Spleen (tissue), 7 donors: ENCODE results near the gene MAN1B1.

Experiments used
- CTCF ChIP-seq, 11 experiments: fragments of 200-600 bp in 7 of 11; fragments of 450-650 bp in 4 of 11; sonication (generic) in 4 of 11; IDR thresholded peaks in 8 of 11; conservative IDR thresholded peaks in 3 of 11; 1 replicate in 7 of 11; 2 replicates in 4 of 11; pipeline versions ENCODE4 v1.4.0 to v1.8.0; 2016 to 2021; ENCODE audit warnings: antibody characterized with exemption in 11 of 11, inconsistent platforms in 4 of 11, mild to moderate bottlenecking in 1 of 11
- POLR2A ChIP-seq, 3 donors: fragments of 450-650 bp; IDR thresholded peaks; one replicate each; pipeline ENCODE4 v1.5.1; 2017; ENCODE audit warnings: antibody characterized with exemption in 3 of 3, mild to moderate bottlenecking in 1 of 3
- donor health status: DM: no; HTN: no; CAD: no; lungs with moderate emphysema.
- donor health status: DM: no; HTN: no; CAD: no.
- donor health status: DM: no; HTN: no; CAD: no.

GRCh38 chr9:137050570-137050969, 36.2 kb upstream of the MAN1B1 start:
- TF ChIP-seq CTCF (IDR thresholded peaks at IDR 0.05 in 8 of 11, conservative IDR thresholded peaks at IDR 0.05 in 3 of 11) (no peak), POLR2A (IDR thresholded peaks at IDR 0.05) (no peak)
